ENCODE data around the gene NTM. TPM values are rescaled to one million over a fixed set of nuclear protein-coding genes. Genes with fewer than 3 reads are reported as not detected.

NTM gene
- total RNA-seq, 1 donor from 2014 or later: 158 TPM

GRCh38 chr11:131792243-131792642 lies 421.8 kb downstream of the NTM start:
- DNase-seq: no peak

- DNase-seq: no peak
These were observed 425.7 kb downstream of the NTM start for GRCh38 chr11:131796089-131796488.

DNA sequence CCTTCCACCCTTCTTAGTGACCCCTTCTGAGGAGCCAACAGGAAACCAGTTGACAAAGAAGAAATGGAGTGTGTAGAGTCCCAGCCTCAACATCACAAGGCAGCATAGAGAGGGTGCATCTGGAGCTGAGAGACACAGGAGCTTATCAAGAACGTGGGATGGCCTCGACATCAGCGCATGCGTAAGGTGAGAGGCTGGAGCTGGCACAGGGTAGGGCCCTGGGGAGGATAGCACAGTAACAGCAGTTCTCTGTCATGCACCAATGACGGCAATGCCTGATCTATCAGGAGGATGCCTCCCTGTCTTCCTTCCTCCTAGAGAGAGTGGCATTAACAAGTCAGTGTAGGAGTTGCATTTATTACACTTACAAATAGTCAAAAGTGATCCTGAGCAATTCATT lies 426.1 kb downstream of the NTM start:
- DNase-seq: no peak

- no peak for DNase-seq
These were observed 430.0 kb downstream of the NTM start for GRCh38 chr11:131800452-131800851.

GRCh38 chr11:131802440-131803115 lies 432.2 kb downstream of the NTM start:
- DNase-seq: no peak

GRCh38 chr11:131807876-131808275 lies 437.5 kb downstream of the NTM start:
- DNase-seq: no peak

GRCh38 chr11:131808470-131808869 lies 438.1 kb downstream of the NTM start:
- DNase-seq: no peak

DNA sequence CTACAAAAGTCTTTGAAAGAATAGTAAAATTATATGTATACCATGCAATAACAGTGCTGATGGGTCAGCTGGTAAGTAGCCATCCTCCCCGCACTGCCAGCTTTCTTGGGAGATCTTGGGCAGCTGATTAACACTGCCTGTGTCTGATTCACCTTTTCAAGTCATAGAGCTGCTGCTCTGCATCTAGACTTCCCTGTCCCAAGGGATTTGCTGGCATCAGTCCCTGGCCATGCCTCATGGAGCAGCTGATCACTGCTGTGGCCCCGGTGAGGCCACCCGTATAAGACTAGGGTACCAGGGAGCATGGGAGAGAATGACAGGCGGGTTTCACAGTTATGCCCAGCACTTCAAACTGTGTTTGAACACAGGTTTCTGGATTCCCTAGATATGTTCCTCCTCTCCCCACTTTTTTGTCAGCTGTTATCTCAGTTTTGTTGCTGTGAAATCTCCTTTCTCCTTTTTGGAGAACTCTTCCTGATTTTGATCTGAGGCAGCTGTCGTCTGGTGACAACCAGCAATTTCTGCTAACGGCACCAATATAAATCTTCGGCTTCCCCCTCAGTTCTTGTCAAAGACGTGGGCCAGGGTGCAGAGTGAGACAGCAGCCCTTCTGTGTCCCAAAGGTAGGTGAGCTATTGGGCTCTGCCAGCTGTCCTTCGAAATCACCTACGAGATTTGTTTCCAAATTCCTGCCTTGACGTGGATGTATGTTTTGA lies 438.9 kb downstream of the NTM start:
- DNase-seq: no peak

DNA sequence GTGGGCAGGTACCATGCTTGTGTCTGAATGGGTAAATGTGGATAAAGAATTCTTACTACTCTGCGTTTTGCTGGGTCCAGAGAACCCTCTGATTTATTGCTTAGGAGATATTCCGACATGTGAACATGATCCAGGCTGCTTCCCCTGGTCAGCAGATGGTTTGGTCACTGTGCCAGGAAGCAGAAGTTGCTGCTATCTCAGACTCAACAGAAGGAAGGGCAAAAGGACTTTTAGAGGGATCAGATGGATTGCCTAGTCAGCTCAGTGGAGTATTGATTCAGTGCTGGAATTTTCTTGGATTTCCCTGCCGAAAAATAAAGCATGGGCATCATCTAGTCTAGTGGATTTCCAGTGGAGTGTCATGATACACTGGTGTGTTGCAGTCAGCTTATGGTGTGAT lies 440.1 kb downstream of the NTM start:
- no peak for DNase-seq

- DNase-seq: no peak
These were observed 441.0 kb downstream of the NTM start for GRCh38 chr11:131811383-131811782.

- DNase-seq: no peak
These were observed 443.7 kb downstream of the NTM start for GRCh38 chr11:131814108-131814507.

GRCh38 chr11:131815590-131815989 lies 445.2 kb downstream of the NTM start:
- DNase-seq: no peak

GRCh38 chr11:131816051-131816450 lies 445.6 kb downstream of the NTM start:
- no peak for DNase-seq

DNA sequence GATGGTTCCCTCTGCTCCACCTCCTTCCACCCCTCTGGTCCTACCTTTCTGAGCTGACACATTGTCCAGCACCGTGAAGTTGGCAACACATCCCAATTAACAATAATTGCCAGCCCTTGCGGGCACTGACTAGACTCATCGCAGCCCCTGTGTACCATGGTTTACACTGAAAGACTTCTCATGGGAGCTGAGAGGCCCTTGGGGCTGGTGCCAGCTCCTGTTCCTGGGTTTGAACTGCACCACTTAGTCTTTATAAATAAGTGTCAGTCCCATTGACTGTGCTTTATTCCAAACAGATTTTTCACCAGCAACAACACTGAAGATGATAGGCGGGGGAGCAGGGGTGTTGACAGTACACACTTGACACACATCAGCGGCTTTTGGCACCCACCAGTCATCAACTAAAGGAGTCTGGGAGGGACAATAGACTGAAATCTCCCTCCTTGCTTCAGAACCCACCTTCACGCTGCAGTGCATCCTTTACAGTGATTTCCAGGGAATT lies 447.3 kb downstream of the NTM start:
- DNase-seq: no peak

GRCh38 chr11:131819865-131820264 lies 449.4 kb downstream of the NTM start:
- DNase-seq: no peak

DNA sequence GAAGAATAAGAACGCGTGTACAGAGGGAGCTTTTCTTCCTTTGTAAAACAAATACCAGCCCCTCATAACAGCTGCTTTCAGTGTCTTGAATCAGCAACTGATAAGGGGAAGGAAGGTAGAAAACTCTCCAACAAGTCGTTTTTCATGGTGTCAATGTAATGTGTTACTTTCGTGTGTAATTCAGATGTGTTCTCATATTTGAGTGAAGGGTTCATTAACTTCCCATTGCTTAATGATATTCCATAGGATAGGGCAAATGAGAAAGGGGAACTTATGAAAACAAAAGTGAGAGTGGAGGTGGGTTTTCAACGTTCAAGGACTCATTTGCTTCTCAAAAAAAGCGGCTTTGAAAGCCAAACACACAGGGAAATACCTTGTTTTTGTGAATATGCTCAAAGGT lies 452.1 kb downstream of the NTM start:
- no peak for DNase-seq

GRCh38 chr11:131823772-131824171 lies 453.4 kb downstream of the NTM start:
- DNase-seq: no peak

GRCh38 chr11:131824771-131825170 lies 454.4 kb downstream of the NTM start:
- DNase-seq: no peak

- DNase-seq: no peak
These were observed 457.0 kb downstream of the NTM start for GRCh38 chr11:131827430-131827829.

GRCh38 chr11:131829725-131830124 lies 459.3 kb downstream of the NTM start:
- DNase-seq: no peak

GRCh38 chr11:131832079-131832478 lies 461.7 kb downstream of the NTM start:
- no peak for DNase-seq

DNA sequence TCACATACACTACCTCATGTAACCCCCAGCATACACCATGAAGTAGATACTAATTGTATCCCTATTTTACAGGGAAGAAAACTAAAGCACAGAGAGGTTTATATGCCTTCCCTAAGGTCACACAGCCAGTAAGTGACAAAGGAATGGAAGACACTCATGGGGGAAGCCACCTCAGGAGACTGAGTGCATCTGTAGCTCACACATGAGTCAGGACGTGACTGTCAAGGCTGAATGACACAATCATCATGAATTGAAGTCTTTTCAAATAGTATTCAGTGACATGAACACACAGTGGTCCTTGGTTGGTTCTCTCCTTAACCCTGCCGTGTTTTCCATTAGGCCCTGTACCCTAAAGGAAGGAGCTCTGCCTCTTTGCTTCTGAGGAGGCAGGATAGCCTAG lies 463.0 kb downstream of the NTM start:
- DNase-seq: no peak

- DNase-seq: no peak
These were observed 467.1 kb downstream of the NTM start for GRCh38 chr11:131837562-131837961.

DNA sequence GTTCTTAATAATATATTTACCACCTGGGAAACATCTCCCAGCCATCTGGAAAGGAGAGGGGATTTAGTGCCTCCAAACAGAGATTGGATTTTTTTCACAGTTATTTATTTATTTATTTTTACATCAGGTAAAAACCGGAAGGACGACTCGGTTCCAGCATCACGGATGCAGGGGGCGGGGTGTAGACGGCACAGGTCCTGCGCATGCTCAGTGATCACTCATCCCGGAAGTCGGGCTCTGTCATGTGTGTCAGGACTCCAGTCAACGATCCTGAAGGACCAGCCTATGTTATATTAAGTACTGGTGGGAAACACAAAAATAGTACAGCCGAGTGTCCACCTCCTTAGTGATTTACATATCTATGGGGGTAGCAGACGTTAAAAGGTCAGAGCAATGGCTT lies 467.6 kb downstream of the NTM start:
- DNase-seq: no peak

Measured in occipital lobe (tissue), 2 donors.